Stimulated activated CD4-positive, alpha-beta T cell treated with anti-CD3 and anti-CD28 coated beads, TNF-alpha, amount 100 ng/mL, for 1 hour (primary cell): ENCODE results near the gene CPLANE2.
"Not testable (repeated sequence)": the region's sequence is repeated elsewhere in the genome, so short reads cannot be mapped to it uniquely, and the experiment has no call there.

Experiments used
- DNase-seq, 3 donors: peaks; one replicate each; pipeline ENCODE4 v3.0.0-alpha.2; 2020; ENCODE audit warnings: low read depth in 3 of 3, low spot score in 1 of 3

The CPLANE2 gene, protein sequence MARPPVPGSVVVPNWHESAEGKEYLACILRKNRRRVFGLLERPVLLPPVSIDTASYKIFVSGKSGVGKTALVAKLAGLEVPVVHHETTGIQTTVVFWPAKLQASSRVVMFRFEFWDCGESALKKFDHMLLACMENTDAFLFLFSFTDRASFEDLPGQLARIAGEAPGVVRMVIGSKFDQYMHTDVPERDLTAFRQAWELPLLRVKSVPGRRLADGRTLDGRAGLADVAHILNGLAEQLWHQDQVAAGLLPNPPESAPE

GRCh38 chr1:16236511-16237342 lies at the start of gene CPLANE2:
TSS of gene CPLANE2 (minus strand) at chr1:16237183. CDS start at chr1:16236742, 441 bp downstream.
- peak; percentile 92 to 93 (median 93) for DNase-seq

- no peak for DNase-seq
These were observed 49.1 kb upstream of the CPLANE2 start for GRCh38 chr1:16286122-16286521.

DNA sequence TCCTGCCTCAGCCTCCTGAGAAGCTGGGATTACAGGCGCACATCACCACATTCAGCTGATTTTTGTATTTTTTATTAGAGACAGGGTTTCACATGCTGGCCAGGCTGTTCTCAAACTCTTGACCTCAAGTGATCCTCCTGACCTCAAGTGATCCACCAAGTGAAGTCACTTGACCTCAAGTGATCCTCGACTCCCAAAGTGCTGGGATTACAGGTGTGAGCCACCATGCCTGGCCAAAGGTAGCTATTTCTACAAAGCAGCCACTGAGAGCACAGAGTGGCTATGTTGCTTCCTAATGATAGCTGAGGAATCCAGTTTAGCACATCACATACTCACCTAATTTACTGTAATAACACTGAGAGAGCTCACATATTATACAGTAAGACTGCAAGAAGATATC lies 44.8 kb upstream of the CPLANE2 start:
- DNase-seq = no peak

GRCh38 chr1:16279186-16279585 lies 42.2 kb upstream of the CPLANE2 start:
- DNase-seq = no peak

GRCh38 chr1:16276302-16277030 lies 39.5 kb upstream of the CPLANE2 start:
- DNase-seq = no peak

DNA sequence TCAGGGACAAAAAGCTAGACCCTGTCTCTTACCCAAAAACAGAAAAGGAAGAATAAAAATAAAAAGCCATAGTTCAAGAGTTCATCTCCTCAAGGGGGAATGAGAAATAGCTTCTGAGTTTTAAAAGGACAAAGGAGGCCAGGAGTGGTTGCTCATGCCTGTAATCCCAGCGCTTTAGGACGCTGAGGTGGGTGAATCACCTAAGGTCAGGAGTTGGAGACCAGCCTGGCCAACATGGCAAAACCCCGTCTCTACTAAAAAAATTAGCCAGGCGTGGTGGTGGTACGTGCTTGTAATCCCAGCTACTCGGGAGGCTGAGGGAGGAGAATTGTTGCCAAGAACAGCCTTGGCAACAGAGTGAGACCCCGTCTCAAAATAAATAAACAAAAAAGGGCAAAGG lies 38.6 kb upstream of the CPLANE2 start:
- DNase-seq = no peak

DNA sequence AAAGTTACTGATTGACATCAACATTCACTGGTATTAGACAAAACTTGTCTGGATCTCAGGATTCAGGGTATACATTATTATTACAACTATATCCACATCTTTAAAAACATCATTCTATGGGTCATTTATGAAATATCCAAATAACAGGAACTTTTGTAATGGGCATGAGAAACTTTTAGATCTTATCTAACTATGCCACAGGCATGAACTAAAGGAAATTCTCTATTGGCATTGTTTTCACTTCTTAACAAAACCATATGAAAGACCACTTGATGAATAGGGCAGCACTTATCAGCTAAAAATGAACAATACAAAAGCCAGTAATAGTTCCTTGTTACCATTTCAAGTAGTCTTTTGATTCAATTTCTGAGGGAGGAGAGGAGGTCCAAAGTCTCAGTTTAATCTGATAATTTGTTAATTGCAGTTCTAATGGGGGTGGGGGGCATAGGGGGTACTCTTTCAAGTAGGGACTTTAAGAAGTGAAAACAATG lies 30.8 kb upstream of the CPLANE2 start:
- DNase-seq = no peak

- no peak for DNase-seq
These were observed 29.6 kb upstream of the CPLANE2 start for GRCh38 chr1:16266411-16267118.

DNA sequence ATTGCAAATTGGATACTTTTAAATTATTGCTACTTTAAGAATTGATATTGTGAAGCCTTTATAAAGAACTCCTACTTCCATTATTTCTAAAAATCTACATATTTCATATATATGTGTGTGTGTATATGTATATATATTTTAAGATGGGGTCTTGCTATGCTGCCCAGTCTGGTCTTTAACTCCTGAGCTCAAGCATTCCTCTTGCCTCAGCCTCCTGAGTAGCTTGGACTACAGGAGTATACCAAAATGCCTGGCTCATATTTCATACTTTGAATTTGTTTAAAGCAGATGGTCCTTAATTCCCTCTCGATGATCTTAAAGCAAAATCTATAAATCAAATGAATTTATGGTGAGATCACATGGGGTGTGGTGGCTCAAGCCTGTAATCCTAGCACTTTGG lies 25.1 kb upstream of the CPLANE2 start:
- no peak for DNase-seq

DNA sequence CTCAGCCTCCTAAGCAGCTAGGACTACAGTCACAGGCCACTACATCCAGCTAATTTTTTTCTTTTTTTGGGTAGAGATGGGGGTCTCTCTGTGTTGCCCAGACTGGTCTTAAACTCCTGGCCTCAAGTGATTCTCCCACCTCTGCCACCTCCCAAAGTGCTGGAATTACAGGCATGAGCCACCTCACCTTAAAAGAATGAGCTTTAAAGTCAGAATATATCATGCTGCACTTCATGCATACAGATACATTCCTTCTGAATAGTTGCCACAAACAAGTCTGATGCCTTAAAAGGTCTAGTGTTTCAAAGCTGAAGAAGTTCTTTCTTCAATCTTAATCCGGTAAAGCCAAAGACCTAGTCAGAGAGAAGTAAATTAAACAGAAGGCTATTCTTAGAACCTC lies 23.8 kb upstream of the CPLANE2 start:
- DNase-seq = no peak

- no peak for DNase-seq
These were observed 21.7 kb upstream of the CPLANE2 start for GRCh38 chr1:16258591-16259135.

DNA sequence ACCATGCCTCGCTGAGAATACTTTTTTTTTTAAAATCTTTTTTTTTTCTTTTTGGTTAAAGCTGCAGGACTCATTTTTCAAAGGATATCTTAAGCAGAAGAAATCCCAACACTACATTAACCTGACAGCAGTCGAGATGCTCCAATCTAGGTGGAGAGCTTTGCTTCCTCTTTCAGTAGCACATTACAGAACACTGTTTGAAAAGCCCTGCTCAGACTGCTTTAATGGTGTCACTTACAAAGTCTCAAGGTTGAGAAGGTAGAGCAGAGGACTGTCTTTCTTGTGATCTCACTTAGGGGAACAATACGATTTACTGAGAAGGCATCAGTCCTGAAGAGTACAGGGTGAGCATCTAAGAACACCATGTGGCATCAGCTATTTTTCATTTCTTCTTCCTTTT lies 21.0 kb upstream of the CPLANE2 start:
- no peak for DNase-seq

- DNase-seq = not testable (repeated sequence)
These were observed 20.6 kb upstream of the CPLANE2 start for GRCh38 chr1:16257556-16257955.

DNA sequence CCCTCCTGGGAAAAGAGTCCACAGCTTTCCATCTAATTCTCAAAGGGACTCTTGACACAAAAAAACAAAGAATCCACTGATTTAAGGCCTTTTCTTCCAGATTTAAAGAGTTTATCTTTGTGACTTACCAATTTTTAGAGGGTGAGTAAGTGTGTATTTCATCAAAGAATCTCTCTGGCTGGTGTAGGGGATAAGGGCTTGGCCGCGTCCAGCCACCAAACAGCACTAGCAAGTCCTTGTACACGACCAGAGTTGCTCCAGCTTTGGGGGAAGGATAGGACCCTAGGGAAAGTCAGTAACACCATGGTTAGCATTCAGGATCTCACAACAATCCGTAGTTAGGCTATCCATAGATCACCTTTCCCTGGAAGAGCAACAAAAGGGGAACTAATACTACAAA lies 19.5 kb upstream of the CPLANE2 start:
- DNase-seq = no peak

GRCh38 chr1:16254263-16254928 lies 17.4 kb upstream of the CPLANE2 start:
- DNase-seq = no peak

- DNase-seq = no peak
These were observed 16.4 kb upstream of the CPLANE2 start for GRCh38 chr1:16253332-16253922.

GRCh38 chr1:16252912-16253311 lies 15.9 kb upstream of the CPLANE2 start:
- DNase-seq = no peak

DNA sequence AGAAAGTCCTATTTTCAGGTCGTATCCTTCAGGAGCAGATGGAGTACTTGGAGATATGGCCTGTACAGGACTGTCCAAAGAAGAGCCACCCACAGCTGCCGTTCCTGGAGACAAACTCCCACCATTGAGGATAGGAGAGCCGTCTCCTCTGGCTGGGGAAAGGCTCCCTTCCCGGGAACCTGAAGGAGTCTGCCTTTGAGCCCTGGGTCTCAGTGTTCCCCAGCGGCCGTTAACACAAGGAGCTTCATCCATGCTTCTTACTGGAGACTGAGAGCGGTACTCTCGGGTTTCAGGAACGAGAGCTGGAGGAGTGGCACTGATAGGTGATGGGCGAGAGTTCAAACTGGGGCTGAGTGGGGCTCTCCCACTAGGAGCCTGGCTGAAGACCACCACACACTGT lies 14.4 kb upstream of the CPLANE2 start:
- no peak for DNase-seq

DNA sequence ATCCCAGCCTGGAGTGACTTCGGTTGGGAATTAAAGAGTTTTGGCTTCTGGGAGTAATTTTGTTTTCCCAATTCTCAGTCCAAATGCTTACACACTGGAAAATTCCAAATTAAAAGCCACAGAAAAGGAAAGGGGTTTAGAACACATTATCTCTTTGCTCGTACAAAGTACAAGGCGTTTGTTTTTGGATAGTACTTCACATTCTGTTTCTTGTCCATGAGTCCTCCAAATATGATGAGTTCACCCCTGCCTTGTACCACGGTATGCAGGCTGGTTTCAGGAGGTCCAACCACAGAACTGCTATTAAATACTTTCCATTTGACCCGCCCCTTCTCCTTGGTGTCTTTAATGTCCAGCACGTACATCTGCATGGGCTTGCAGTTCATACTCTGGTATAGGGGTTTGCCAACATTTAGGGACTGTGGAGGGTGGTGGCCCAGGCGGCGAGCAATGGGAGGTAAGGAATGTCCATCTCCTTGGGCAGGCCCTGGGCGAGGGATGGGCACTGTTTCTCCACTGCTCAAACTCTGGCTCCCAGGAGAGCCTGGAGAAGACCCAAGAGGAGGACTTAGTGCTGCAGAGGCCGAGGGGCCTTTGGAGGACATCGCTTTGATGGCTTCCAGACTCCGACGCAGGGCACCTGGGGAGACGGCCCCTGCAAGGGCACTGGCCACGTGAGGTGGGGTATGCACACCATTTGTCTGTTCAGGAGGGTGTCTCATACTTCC lies 13.7 kb upstream of the CPLANE2 start:
- no peak for DNase-seq
